HUDEP-2 (cell line): ENCODE data around the gene SSH2.
A peak's percentile ranks its signal among the peaks of the same experiment; 100 is the strongest.
"Not testable (repeated sequence)": the region's sequence is repeated elsewhere in the genome, so short reads cannot be mapped to it uniquely, and the experiment has no call there.

Source experiments
- DNase-seq, 76 experiments: peaks; one replicate each; lab custom pipeline; 2025; ENCODE audit not compliant: unreplicated experiment in 76 of 76; lab: John Stamatoyannopoulos, UW

SSH2 gene

GRCh38 chr17:29749045-29749825 is 180.8 kb downstream of the SSH2 start:
- DNase-seq, result no peak

GRCh38 chr17:29748400-29748799 is 181.6 kb downstream of the SSH2 start:
- no peak for DNase-seq

GRCh38 chr17:29747660-29748059 is 182.4 kb downstream of the SSH2 start:
- no peak for DNase-seq

- DNase-seq, result no peak
These were observed 183.4 kb downstream of the SSH2 start for GRCh38 chr17:29746669-29747068.

GRCh38 chr17:29744121-29744520 is 185.9 kb downstream of the SSH2 start:
- DNase-seq, result no peak

- DNase-seq, result no peak
These were observed 187.9 kb downstream of the SSH2 start for GRCh38 chr17:29742210-29742513.

- DNase-seq, result no peak
These were observed 190.0 kb downstream of the SSH2 start for GRCh38 chr17:29740017-29740416.

- DNase-seq, result no peak
These were observed 195.4 kb downstream of the SSH2 start for GRCh38 chr17:29734640-29735039.

GRCh38 chr17:29733166-29733565 is 196.9 kb downstream of the SSH2 start:
- no peak for DNase-seq

- DNase-seq, result no peak
These were observed 197.4 kb downstream of the SSH2 start for GRCh38 chr17:29732613-29733012.

- DNase-seq, result no peak
These were observed 197.8 kb downstream of the SSH2 start for GRCh38 chr17:29732209-29732608.

GRCh38 chr17:29731589-29731929 is 198.5 kb downstream of the SSH2 start:
- DNase-seq, result no peak

- no peak for DNase-seq
These were observed 201.5 kb downstream of the SSH2 start for GRCh38 chr17:29728490-29728889.

- peak in 35 of 76 experiments; percentile 5 to 75 (median 37) for DNase-seq
These were observed 203.2 kb downstream of the SSH2 start for GRCh38 chr17:29726715-29727252.

- DNase-seq, result not testable (repeated sequence)
These were observed 204.6 kb downstream of the SSH2 start for GRCh38 chr17:29725408-29725807.

GRCh38 chr17:29723278-29724047 is 206.6 kb downstream of the SSH2 start:
- peak in 35 of 76 experiments; percentile 12 to 82 (median 46) for DNase-seq

GRCh38 chr17:29722411-29723198 is 207.4 kb downstream of the SSH2 start:
- peak in 25 of 76 experiments; percentile 1 to 61 (median 17) for DNase-seq

- no peak for DNase-seq
These were observed 209.5 kb downstream of the SSH2 start for GRCh38 chr17:29720551-29720950.

- no peak for DNase-seq
These were observed 210.6 kb downstream of the SSH2 start for GRCh38 chr17:29719469-29719868.

- peak in 5 of 76 experiments; percentile 3 to 27 (median 11) for DNase-seq
These were observed 211.5 kb downstream of the SSH2 start for GRCh38 chr17:29718446-29719039.

GRCh38 chr17:29717817-29718216 is 212.2 kb downstream of the SSH2 start:
- no peak for DNase-seq
